ENCODE measurements around the gene PPP1R3F.
"Not testable (repeated sequence)": the region's sequence is repeated elsewhere in the genome, so short reads cannot be mapped to it uniquely, and the experiment has no call there.

The PPP1R3F gene

GRCh38 chrX:49321737-49322136 is 52.1 kb downstream of the PPP1R3F start, which contains the start of gene GAGE12J:
Gene GAGE12J, plus strand, starts transcription at chrX:49322037. Its CDS starts 1,157 bp downstream, at chrX:49323194.
- DNase-seq (ENCODE audit: low spot score), result not testable (repeated sequence)

- not testable (repeated sequence) for DNase-seq (ENCODE audit: low spot score)
These were observed 52.7 kb downstream of the PPP1R3F start for GRCh38 chrX:49322266-49322665.

- DNase-seq (ENCODE audit: low spot score), result not testable (repeated sequence)
These were observed 54.1 kb downstream of the PPP1R3F start for GRCh38 chrX:49323735-49324134.

GRCh38 chrX:49330421-49330820 is 60.8 kb downstream of the PPP1R3F start:
- not testable (repeated sequence) for DNase-seq (ENCODE audit: low spot score)

- not testable (repeated sequence) for DNase-seq (ENCODE audit: low spot score)
These were observed 61.7 kb downstream of the PPP1R3F start, which contains the start of gene GAGE13 for GRCh38 chrX:49331282-49331681. Gene GAGE13, plus strand, starts transcription at chrX:49331582. Its CDS starts 1,156 bp downstream, at chrX:49332738.

- DNase-seq (ENCODE audit: low spot score), result not testable (repeated sequence)
These were observed 62.2 kb downstream of the PPP1R3F start for GRCh38 chrX:49331841-49332240.
